ENCODE results near the gene PEX16. TPM values are rescaled to one million over a fixed set of nuclear protein-coding genes. Genes with fewer than 3 reads are reported as not detected.

Gene PEX16
- total and polyA plus RNA-seq, 10 donors: 29.2 to 50.1 (median 34.9) TPM

GRCh38 chr11:45880772-45881570 is 36.7 kb downstream of the PEX16 start:
- H3K4me3 ChIP-seq: no peak overlapping the region
- H3K27ac ChIP-seq: no peak overlapping the region
- H3K27me3 ChIP-seq (replicated peaks in 1 of 7): peaks cover 0 to 8% (median 0%) of the 10 kb centered on the region in 7 donors
- H3K36me3 ChIP-seq: peaks cover 0 to 73% (median 62%) of the 10 kb centered on the region in 6 donors
- WGBS, 5 donors: 86 to 95% (median 91%) methylated on average over 14 to 15 of the region's 15 CpGs
- peaks cover 0 to 12% (median 9%) of the 10 kb centered on the region in 6 donors for H3K4me1 ChIP-seq
- intact Hi-C loops (cut with DNase I; ENCODE audit: low total_unique reads): no loop called here
- no peaks in the 10 kb centered on the region for H3K9me3 ChIP-seq
- TF ChIP-seq POLR2A (IDR thresholded peaks at IDR 0.05): no peak
- no peak for TF ChIP-seq POLR2AphosphoS5 (IDR thresholded peaks at IDR 0.05)
- TF ChIP-seq CTCF (IDR thresholded peaks at IDR 0.05 in 8 of 11, conservative IDR thresholded peaks at IDR 0.05 in 3 of 11): no peak
- no peak for DNase-seq

- DNase-seq: no peak
- intact Hi-C loops (cut with DNase I; ENCODE audit: low total_unique reads): no loop called here
- H3K9me3 ChIP-seq: no peaks in the 10 kb centered on the region
- no peak overlapping the region for H3K27ac ChIP-seq
- H3K27me3 ChIP-seq (replicated peaks in 1 of 7): peaks cover 0 to 2% (median 0%) of the 10 kb centered on the region in 7 donors
- peaks cover 0 to 5% (median 3%) of the 10 kb centered on the region in 6 donors for H3K4me1 ChIP-seq
- H3K36me3 ChIP-seq: peaks cover 0 to 82% (median 69%) of the 10 kb centered on the region in 6 donors
- H3K4me3 ChIP-seq: no peak overlapping the region
- TF ChIP-seq POLR2A (IDR thresholded peaks at IDR 0.05) (no peak), CTCF (IDR thresholded peaks at IDR 0.05 in 8 of 11, conservative IDR thresholded peaks at IDR 0.05 in 3 of 11) (no peak), POLR2AphosphoS5 (IDR thresholded peaks at IDR 0.05) (no peak)
- 89 to 97% (median 93%) methylated on average over 7 of the region's 7 CpGs for WGBS, 5 donors
Observed at GRCh38 chr11:45879803-45880686, 37.6 kb downstream of the PEX16 start.

- no peak for TF ChIP-seq POLR2AphosphoS5 (IDR thresholded peaks at IDR 0.05)
- TF ChIP-seq POLR2A (IDR thresholded peaks at IDR 0.05): no peak
- TF ChIP-seq CTCF (IDR thresholded peaks at IDR 0.05 in 8 of 11, conservative IDR thresholded peaks at IDR 0.05 in 3 of 11): no peak
- Histone ChIP-seq H3K4me1 (no peaks in the 10 kb centered on the region), H3K9me3 (no peaks in the 10 kb centered on the region), H3K4me3 (no peak overlapping the region), H3K36me3 (peaks cover 0 to 100% (median 79%) of the 10 kb centered on the region in 6 donors), H3K27me3 (replicated peaks in 1 of 7) (no peaks in the 10 kb centered on the region), H3K27ac (no peak overlapping the region)
- intact Hi-C loops (cut with DNase I; ENCODE audit: low total_unique reads): no loop called here
- 91 to 99% (median 96%) methylated on average over 3 of the region's 3 CpGs for WGBS, 5 donors
- DNase-seq: no peak
Observed at GRCh38 chr11:45877845-45878244, 39.8 kb downstream of the PEX16 start.

Measured in spleen (tissue), 11 donors.